C4-2B (cell line): ENCODE measurements around the gene MR1.

Experiments used
- CTCF ChIP-seq: fragments of 450-650 bp; conservative IDR thresholded peaks from 2 replicates; pipeline ENCODE4 v1.5.1; 2017; ENCODE audit warnings: mild to moderate bottlenecking
- ZFX ChIP-seq: fragments of 450-650 bp; IDR thresholded peaks from 2 replicates; pipeline ENCODE4 v1.6.1; 2017

GRCh38 chr1:181106479-181106878 lies 72.7 kb downstream of the MR1 start:
- no peak for TF ChIP-seq CTCF
- TF ChIP-seq ZFX = no peak
